ENCODE results near the gene METTL6.
"Not testable (repeated sequence)": the region's sequence is repeated elsewhere in the genome, so short reads cannot be mapped to it uniquely, and the experiment has no call there.

METTL6 gene

DNA sequence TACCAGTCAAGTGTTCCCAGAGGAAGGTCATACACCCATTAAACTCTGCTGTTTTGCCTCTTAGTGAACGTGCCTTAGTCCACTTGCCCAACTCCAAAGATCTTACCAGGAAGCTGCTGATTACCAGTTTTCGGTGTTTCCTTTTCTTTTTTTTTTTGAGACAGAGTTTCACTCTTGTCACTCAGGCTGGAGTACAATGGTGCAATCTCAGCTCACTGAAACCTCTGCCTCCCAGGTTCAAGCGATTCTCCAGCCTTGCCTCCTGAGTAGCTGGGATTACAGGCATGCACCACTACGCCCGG lies 40.7 kb downstream of the METTL6 start:
- not testable (repeated sequence) for H3K18ac ChIP-seq (ENCODE audit: low read length); H3K4me2 ChIP-seq (ENCODE audit: low read length); H4K12ac ChIP-seq (ENCODE audit: low read depth, low read length); H2AK5ac ChIP-seq (ENCODE audit: low read length); H3K27me3 ChIP-seq (ENCODE audit: insufficient read depth, low read length); H2BK5ac ChIP-seq (ENCODE audit: low read depth, low read length, poor library complexity); H4K8ac ChIP-seq (ENCODE audit: low read depth, low read length); H3K9me3 ChIP-seq (ENCODE audit: insufficient read depth, low read depth, low read length); H3K23ac ChIP-seq (ENCODE audit: low read length); H3K79me1 ChIP-seq (ENCODE audit: low read length); H3K4me3 ChIP-seq (ENCODE audit: low read depth, low read length); H3K27ac ChIP-seq (ENCODE audit: low read depth, low read length); H2BK12ac ChIP-seq (ENCODE audit: low read length); H3K4ac ChIP-seq (ENCODE audit: low read depth, low read length); H3K4me1 ChIP-seq (ENCODE audit: control insufficient read depth in 1 of 2, insufficient read depth in 2 of 2, low read length in 2 of 2); H2AFZ ChIP-seq (ENCODE audit: insufficient read depth, low read length, poor library complexity); H2BK120ac ChIP-seq (ENCODE audit: insufficient read depth, low read length, poor library complexity); H3K14ac ChIP-seq (ENCODE audit: low read length); H4K91ac ChIP-seq (ENCODE audit: low read depth, low read length); H3K36me3 ChIP-seq (ENCODE audit: control insufficient read depth in 1 of 2, insufficient read depth in 2 of 2, low read length in 2 of 2); H3K79me2 ChIP-seq (ENCODE audit: control insufficient read depth, insufficient read depth, low read length, poor library complexity); DNase-seq; H3K9ac ChIP-seq (ENCODE audit: low read length)
- WGBS (ENCODE audit: extremely low coverage, insufficient coverage, insufficient read length): no CpG with 5 or more reads among the region's 5 CpGs

DNA sequence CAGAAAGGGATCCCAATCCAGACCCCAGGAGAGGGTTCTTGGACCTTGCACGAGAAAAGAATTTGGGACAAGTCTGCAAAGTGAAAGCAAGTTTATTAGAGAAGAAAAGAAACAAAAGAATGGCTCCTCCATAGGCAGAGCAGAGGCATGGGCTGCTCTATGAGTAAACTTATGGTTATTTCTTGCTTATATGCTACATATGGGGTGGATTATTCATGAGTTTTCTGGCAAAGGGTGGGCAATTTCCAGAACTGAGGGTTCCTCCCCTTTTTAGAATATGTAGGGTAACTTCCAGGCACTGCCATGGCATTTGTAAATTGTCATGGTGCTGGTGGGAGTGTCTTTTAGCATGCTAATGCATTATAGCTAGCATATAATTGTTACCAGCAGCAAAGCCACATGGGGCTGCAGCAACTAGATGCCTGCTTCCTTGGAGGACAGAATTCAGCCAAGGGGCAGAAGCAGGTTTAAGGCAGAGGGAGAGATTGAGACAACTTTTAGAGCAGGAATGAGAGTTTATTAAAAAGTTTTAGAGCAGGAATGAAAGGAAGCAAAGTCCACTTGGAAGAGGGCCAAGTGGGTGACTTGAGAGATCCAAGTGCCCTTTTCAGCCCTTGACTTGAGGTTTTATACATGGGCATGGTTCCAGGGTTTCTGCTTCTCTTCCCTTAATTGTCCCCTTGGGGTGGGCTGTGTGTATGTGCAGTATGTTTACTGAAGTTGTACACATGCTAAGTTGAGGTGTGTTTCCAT lies 41.3 kb downstream of the METTL6 start:
- Histone ChIP-seq H2BK12ac (ENCODE audit: low read length) (no peak overlapping the region), H4K12ac (ENCODE audit: low read depth, low read length) (no peak overlapping the region), H3K9me3 (ENCODE audit: insufficient read depth, low read depth, low read length) (peaks cover 2% of the 10 kb centered on the region), H3K79me2 (ENCODE audit: control insufficient read depth, insufficient read depth, low read length, poor library complexity) (no peaks in the 10 kb centered on the region), H2BK5ac (ENCODE audit: low read depth, low read length, poor library complexity) (no peak overlapping the region), H3K27me3 (ENCODE audit: insufficient read depth, low read length) (no peaks in the 10 kb centered on the region), H2AFZ (ENCODE audit: insufficient read depth, low read length, poor library complexity) (no peak overlapping the region), H4K91ac (ENCODE audit: low read depth, low read length) (no peak overlapping the region), H3K36me3 (ENCODE audit: control insufficient read depth in 1 of 2, insufficient read depth in 2 of 2, low read length in 2 of 2) (no peaks in the 10 kb centered on the region), H3K27ac (ENCODE audit: low read depth, low read length) (no peak overlapping the region), H3K18ac (ENCODE audit: low read length) (no peak overlapping the region), H3K4me2 (ENCODE audit: low read length) (no peak overlapping the region), H2BK120ac (ENCODE audit: insufficient read depth, low read length, poor library complexity) (no peak overlapping the region), H3K14ac (ENCODE audit: low read length) (no peak overlapping the region), H3K9ac (ENCODE audit: low read length) (no peak overlapping the region), H3K4me1 (ENCODE audit: control insufficient read depth in 1 of 2, insufficient read depth in 2 of 2, low read length in 2 of 2) (peaks cover 0 to 2% of the 10 kb centered on the region in 2 experiments), H3K4ac (ENCODE audit: low read depth, low read length) (no peak overlapping the region), H3K4me3 (ENCODE audit: low read depth, low read length) (no peak overlapping the region), H3K23ac (ENCODE audit: low read length) (no peak overlapping the region), H3K79me1 (ENCODE audit: low read length) (no peaks in the 10 kb centered on the region), H2AK5ac (ENCODE audit: low read length) (no peak overlapping the region), H4K8ac (ENCODE audit: low read depth, low read length) (no peak overlapping the region)
- no peak for DNase-seq
- no CpG with 5 or more reads among the region's 1 CpG for WGBS (ENCODE audit: extremely low coverage, insufficient coverage, insufficient read length)

DNA sequence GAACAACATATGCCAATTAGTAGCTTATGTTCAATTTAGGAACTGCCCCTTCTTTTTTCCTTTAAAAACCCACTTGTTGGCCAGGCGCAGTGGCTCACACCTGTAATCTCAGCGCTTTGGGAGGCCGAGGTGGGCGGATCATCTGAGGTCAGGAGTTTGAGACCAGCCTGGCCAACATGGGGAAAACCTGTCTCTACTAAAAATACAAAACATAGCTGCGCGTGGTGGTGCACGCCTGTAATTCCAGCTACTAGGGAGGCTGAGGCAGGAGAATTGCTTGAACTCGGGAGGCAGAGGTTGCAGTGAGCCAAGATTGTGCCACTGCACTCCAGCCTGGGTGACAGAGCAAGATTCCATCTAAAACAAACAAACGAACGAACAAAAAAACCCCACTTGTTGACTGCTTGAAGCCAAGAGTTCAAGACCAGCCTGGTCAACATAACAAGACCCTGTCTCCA lies 42.1 kb downstream of the METTL6 start:
- not testable (repeated sequence) for H3K4ac ChIP-seq (ENCODE audit: low read depth, low read length); H3K23ac ChIP-seq (ENCODE audit: low read length); H2BK5ac ChIP-seq (ENCODE audit: low read depth, low read length, poor library complexity); H3K14ac ChIP-seq (ENCODE audit: low read length); H2AK5ac ChIP-seq (ENCODE audit: low read length); H4K12ac ChIP-seq (ENCODE audit: low read depth, low read length); H3K27ac ChIP-seq (ENCODE audit: low read depth, low read length); H4K8ac ChIP-seq (ENCODE audit: low read depth, low read length); H3K4me3 ChIP-seq (ENCODE audit: low read depth, low read length); H3K9ac ChIP-seq (ENCODE audit: low read length); H2BK12ac ChIP-seq (ENCODE audit: low read length); DNase-seq; H3K79me2 ChIP-seq (ENCODE audit: control insufficient read depth, insufficient read depth, low read length, poor library complexity); H3K27me3 ChIP-seq (ENCODE audit: insufficient read depth, low read length); H2BK120ac ChIP-seq (ENCODE audit: insufficient read depth, low read length, poor library complexity); H3K36me3 ChIP-seq (ENCODE audit: control insufficient read depth in 1 of 2, insufficient read depth in 2 of 2, low read length in 2 of 2); H3K9me3 ChIP-seq (ENCODE audit: insufficient read depth, low read depth, low read length); H4K91ac ChIP-seq (ENCODE audit: low read depth, low read length); H3K4me1 ChIP-seq (ENCODE audit: control insufficient read depth in 1 of 2, insufficient read depth in 2 of 2, low read length in 2 of 2); H3K4me2 ChIP-seq (ENCODE audit: low read length); H3K79me1 ChIP-seq (ENCODE audit: low read length); H3K18ac ChIP-seq (ENCODE audit: low read length); H2AFZ ChIP-seq (ENCODE audit: insufficient read depth, low read length, poor library complexity)
- no CpG with 5 or more reads among the region's 10 CpGs for WGBS (ENCODE audit: extremely low coverage, insufficient coverage, insufficient read length)

DNA sequence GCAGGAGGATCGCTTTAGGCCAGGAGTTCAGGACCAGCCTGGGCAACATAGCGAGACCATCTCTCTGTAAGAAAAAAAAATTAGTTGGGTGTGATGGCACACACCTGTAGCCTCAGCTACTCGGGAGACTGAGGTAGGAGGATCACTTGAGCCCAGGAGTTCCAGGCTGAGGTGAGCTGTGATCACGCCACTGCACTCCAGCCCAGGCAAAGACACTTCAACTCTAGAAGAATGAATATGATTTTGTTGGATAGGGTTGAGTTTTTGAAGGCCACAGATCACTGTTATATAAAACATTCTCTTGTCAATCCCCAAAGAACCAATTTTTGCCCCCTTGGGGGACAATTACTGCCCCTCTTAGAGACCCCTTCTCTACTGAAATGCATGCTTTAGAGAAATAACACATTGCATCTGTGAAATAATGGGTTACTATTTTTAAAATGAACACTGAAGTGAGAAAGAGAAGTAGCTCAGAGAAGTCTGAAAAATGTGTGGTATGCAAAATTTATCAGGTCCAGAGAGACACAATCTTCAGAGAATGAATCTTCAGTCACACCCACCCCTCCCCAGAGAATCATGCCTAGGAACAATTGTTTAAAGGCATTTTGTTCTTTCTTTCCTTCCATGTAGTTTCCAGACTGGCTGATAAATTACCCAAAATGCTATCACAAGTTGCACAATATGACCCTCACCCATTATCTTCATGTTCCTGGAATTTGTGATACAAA lies 42.7 kb downstream of the METTL6 start:
- H3K14ac ChIP-seq (ENCODE audit: low read length): no peak overlapping the region
- H2AFZ ChIP-seq (ENCODE audit: insufficient read depth, low read length, poor library complexity): no peak overlapping the region
- H3K4me1 ChIP-seq (ENCODE audit: control insufficient read depth in 1 of 2, insufficient read depth in 2 of 2, low read length in 2 of 2): peaks cover 0 to 2% of the 10 kb centered on the region in 2 experiments
- no peaks in the 10 kb centered on the region for H3K79me2 ChIP-seq (ENCODE audit: control insufficient read depth, insufficient read depth, low read length, poor library complexity)
- H3K23ac ChIP-seq (ENCODE audit: low read length): no peak overlapping the region
- H3K18ac ChIP-seq (ENCODE audit: low read length): no peak overlapping the region
- H3K9me3 ChIP-seq (ENCODE audit: insufficient read depth, low read depth, low read length): no peaks in the 10 kb centered on the region
- no peak overlapping the region for H2AK5ac ChIP-seq (ENCODE audit: low read length)
- H4K12ac ChIP-seq (ENCODE audit: low read depth, low read length): no peak overlapping the region
- H3K4me3 ChIP-seq (ENCODE audit: low read depth, low read length): no peak overlapping the region
- H2BK5ac ChIP-seq (ENCODE audit: low read depth, low read length, poor library complexity): no peak overlapping the region
- no peak overlapping the region for H3K9ac ChIP-seq (ENCODE audit: low read length)
- no peak overlapping the region for H3K4me2 ChIP-seq (ENCODE audit: low read length)
- no peak overlapping the region for H2BK12ac ChIP-seq (ENCODE audit: low read length)
- no peak overlapping the region for H4K91ac ChIP-seq (ENCODE audit: low read depth, low read length)
- no peaks in the 10 kb centered on the region for H3K79me1 ChIP-seq (ENCODE audit: low read length)
- no peak overlapping the region for H2BK120ac ChIP-seq (ENCODE audit: insufficient read depth, low read length, poor library complexity)
- H3K4ac ChIP-seq (ENCODE audit: low read depth, low read length): no peak overlapping the region
- DNase-seq: no peak
- no peaks in the 10 kb centered on the region for H3K36me3 ChIP-seq (ENCODE audit: control insufficient read depth in 1 of 2, insufficient read depth in 2 of 2, low read length in 2 of 2)
- WGBS (ENCODE audit: extremely low coverage, insufficient coverage, insufficient read length): no CpG with 5 or more reads among the region's 4 CpGs
- no peak overlapping the region for H3K27ac ChIP-seq (ENCODE audit: low read depth, low read length)
- no peaks in the 10 kb centered on the region for H3K27me3 ChIP-seq (ENCODE audit: insufficient read depth, low read length)
- no peak overlapping the region for H4K8ac ChIP-seq (ENCODE audit: low read depth, low read length)

All from trophoblast cell (in vitro differentiated cells and primary cell).